Colonic mucosa (tissue), 4 donors: Measurements from ENCODE around the gene BNIP2. TPM values are rescaled to one million over a fixed set of nuclear protein-coding genes. Genes with fewer than 3 reads are reported as not detected.

Experiments
- DNase-seq: peaks from one replicate; pipeline ENCODE4 v3.0.0-alpha.2; 2020
- H3K27ac ChIP-seq: fragments of 200-600 bp; one replicate; pipeline ENCODE4 v1.8.0; 2021
- H3K27me3 ChIP-seq: fragments of 200-600 bp; one replicate; pipeline ENCODE4 v1.8.0; 2021
- H3K36me3 ChIP-seq: fragments of 200-600 bp; one replicate; pipeline ENCODE4 v1.8.0; 2021
- H3K4me1 ChIP-seq: fragments of 200-600 bp; one replicate; pipeline ENCODE4 v1.8.0; 2021; ENCODE audit warnings: mild to moderate bottlenecking
- H3K4me3 ChIP-seq: fragments of 200-600 bp; one replicate; pipeline ENCODE4 v1.8.0; 2021
- H3K9ac ChIP-seq, 2 donors: one replicate each; pipeline ENCODE4 v1.7.0; 2013; ENCODE audit warnings: control low read depth in 2 of 2, low read depth in 2 of 2, low read length in 2 of 2
- H3K9me3 ChIP-seq: fragments of 200-600 bp; one replicate; pipeline ENCODE4 v1.8.0; 2021
- CTCF ChIP-seq: fragments of 200-600 bp; IDR thresholded peaks from one replicate; pipeline ENCODE4 v1.8.0; 2022; ENCODE audit warnings: antibody characterized with exemption, mild to moderate bottlenecking
- intact Hi-C: fragments of 100-400 bp; cut with DNase I; formaldehyde crosslinking; loops from one replicate; pipeline ENCODE4 v1.14.1; 2022
- total RNA-seq, 2 donors: library from RNA; stranded (reverse); fragmentation: NEBNext Ultra II Directional in 1 of 2; extraction: Animal tissue kit (Norgen Biotek cat#: 25700) in 1 of 2; gene quantifications; one replicate each; pipeline ENCODE4 v1.2.1, GENCODE V29; 2021
- donor health status: healthy.
- donor health status: DM: no; HTN: no; CAD: no.
- donor health status: DM: no; HTN: no; CAD: no.

BNIP2 gene
- total RNA-seq, 2 donors from 2014 or later, result 30.1 to 56.1 TPM

GRCh38 chr15:59722476-59722875, 33.4 kb upstream of the BNIP2 start:
- intact Hi-C loops, result loop anchor here (10.0 kb wide), 1 partner anchor 462 kb away; no protein-coding TSS in a partner anchor
- TF ChIP-seq CTCF, result no peak
- DNase-seq, result no peak
- Histone ChIP-seq H3K36me3 (no peaks in the 10 kb centered on the region), H3K9me3 (no peaks in the 10 kb centered on the region), H3K9ac (no peak overlapping the region), H3K27ac (no peak overlapping the region), H3K27me3 (no peaks in the 10 kb centered on the region), H3K4me3 (no peak overlapping the region), H3K4me1 (no peaks in the 10 kb centered on the region)

GRCh38 chr15:59722037-59722436, 32.9 kb upstream of the BNIP2 start:
- no peak overlapping the region for H3K4me3 ChIP-seq
- no peaks in the 10 kb centered on the region for H3K4me1 ChIP-seq
- intact Hi-C loops, result loop anchor here (10.0 kb wide), 1 partner anchor 463 kb away; no protein-coding TSS in a partner anchor
- no peak for TF ChIP-seq CTCF
- no peaks in the 10 kb centered on the region for H3K36me3 ChIP-seq
- no peak overlapping the region for H3K9ac ChIP-seq
- H3K27me3 ChIP-seq, result no peaks in the 10 kb centered on the region
- H3K27ac ChIP-seq, result no peak overlapping the region
- H3K9me3 ChIP-seq, result no peaks in the 10 kb centered on the region
- DNase-seq, result no peak

GRCh38 chr15:59721411-59721810, 32.3 kb upstream of the BNIP2 start:
- TF ChIP-seq CTCF, result no peak
- intact Hi-C loops, result loop anchor here (10.0 kb wide), 1 partner anchor 463 kb away; no protein-coding TSS in a partner anchor
- Histone ChIP-seq H3K27ac (no peak overlapping the region), H3K27me3 (no peaks in the 10 kb centered on the region), H3K36me3 (no peaks in the 10 kb centered on the region), H3K9me3 (no peaks in the 10 kb centered on the region), H3K4me1 (no peaks in the 10 kb centered on the region), H3K9ac (no peak overlapping the region), H3K4me3 (no peak overlapping the region)
- DNase-seq, result no peak

GRCh38 chr15:59713177-59713576, 24.1 kb upstream of the BNIP2 start:
- no peak for DNase-seq
- no peak for TF ChIP-seq CTCF
- H3K36me3 ChIP-seq, result no peaks in the 10 kb centered on the region
- H3K4me3 ChIP-seq, result no peak overlapping the region
- no peak overlapping the region for H3K9ac ChIP-seq
- H3K4me1 ChIP-seq, result no peaks in the 10 kb centered on the region
- H3K27me3 ChIP-seq, result no peaks in the 10 kb centered on the region
- no peak overlapping the region for H3K27ac ChIP-seq
- no peaks in the 10 kb centered on the region for H3K9me3 ChIP-seq
- intact Hi-C loops, result no loop called here

GRCh38 chr15:59711451-59712243, 22.5 kb upstream of the BNIP2 start:
- no peak for TF ChIP-seq CTCF
- H3K4me1 ChIP-seq, result no peaks in the 10 kb centered on the region
- no peak overlapping the region for H3K4me3 ChIP-seq
- intact Hi-C loops, result no loop called here
- no peak overlapping the region for H3K9ac ChIP-seq
- H3K27ac ChIP-seq, result no peak overlapping the region
- no peaks in the 10 kb centered on the region for H3K36me3 ChIP-seq
- DNase-seq, result no peak
- no peaks in the 10 kb centered on the region for H3K9me3 ChIP-seq
- H3K27me3 ChIP-seq, result no peaks in the 10 kb centered on the region
